GM06990 (cell line): ENCODE data around the gene TCF4.

Experiments
- DNase-seq: peaks from one replicate; pipeline ENCODE4 v3.0.0-alpha.2; 2011; ENCODE audit not compliant: insufficient read length; ENCODE audit errors: extremely low read depth
- H3K27me3 ChIP-seq: replicated peaks from 2 replicates; pipeline ENCODE4 v1.6.0; 2011; ENCODE audit warnings: low read length; ENCODE audit not compliant: control insufficient read depth, insufficient read depth
- H3K36me3 ChIP-seq: 2 replicates; pipeline ENCODE4 v1.5.1; 2011; ENCODE audit warnings: low read length; ENCODE audit not compliant: control insufficient read depth, insufficient read depth
- H3K4me3 ChIP-seq: replicated peaks from 2 replicates; pipeline ENCODE4 v1.5.1; 2011; ENCODE audit warnings: low read depth, mild to moderate bottlenecking, control low read depth, low read length
- TF ChIP-seq, protein P1 (sequence below): IDR thresholded peaks from 2 replicates; pipeline ENCODE4 v1.5.1; 2011; ENCODE audit warnings: low read length, control low read depth, mild to moderate bottlenecking, inconsistent platforms; ENCODE audit not compliant: insufficient read depth, poor library complexity, severe bottlenecking

TCF4 gene

DNA sequence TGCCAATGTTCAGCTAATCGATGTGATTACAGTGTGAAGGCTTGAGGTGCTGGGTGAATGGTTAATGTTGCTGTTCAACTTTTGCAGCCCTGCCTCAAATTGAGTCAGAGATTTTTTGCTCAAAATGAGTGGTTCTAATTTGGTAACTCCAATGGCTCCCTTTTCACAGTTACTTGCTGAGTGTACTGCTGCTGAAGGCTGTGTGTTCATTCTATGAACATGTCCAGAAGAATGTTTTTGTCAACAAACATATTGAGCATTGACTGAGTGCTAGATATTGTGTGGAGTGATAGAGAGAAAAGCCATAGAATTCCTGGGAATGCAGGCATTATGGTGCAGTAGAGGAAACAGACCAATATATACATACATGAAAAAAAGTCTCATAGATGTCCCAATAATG lies 39.0 kb upstream of the TCF4 start:
- H3K27me3 ChIP-seq: no peaks in the 10 kb centered on the region
- H3K4me3 ChIP-seq: no peak overlapping the region
- H3K36me3 ChIP-seq: no peaks in the 10 kb centered on the region
- DNase-seq: no peak
- TF ChIP-seq, protein P1, sequence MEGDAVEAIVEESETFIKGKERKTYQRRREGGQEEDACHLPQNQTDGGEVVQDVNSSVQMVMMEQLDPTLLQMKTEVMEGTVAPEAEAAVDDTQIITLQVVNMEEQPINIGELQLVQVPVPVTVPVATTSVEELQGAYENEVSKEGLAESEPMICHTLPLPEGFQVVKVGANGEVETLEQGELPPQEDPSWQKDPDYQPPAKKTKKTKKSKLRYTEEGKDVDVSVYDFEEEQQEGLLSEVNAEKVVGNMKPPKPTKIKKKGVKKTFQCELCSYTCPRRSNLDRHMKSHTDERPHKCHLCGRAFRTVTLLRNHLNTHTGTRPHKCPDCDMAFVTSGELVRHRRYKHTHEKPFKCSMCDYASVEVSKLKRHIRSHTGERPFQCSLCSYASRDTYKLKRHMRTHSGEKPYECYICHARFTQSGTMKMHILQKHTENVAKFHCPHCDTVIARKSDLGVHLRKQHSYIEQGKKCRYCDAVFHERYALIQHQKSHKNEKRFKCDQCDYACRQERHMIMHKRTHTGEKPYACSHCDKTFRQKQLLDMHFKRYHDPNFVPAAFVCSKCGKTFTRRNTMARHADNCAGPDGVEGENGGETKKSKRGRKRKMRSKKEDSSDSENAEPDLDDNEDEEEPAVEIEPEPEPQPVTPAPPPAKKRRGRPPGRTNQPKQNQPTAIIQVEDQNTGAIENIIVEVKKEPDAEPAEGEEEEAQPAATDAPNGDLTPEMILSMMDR: no peak

DNA sequence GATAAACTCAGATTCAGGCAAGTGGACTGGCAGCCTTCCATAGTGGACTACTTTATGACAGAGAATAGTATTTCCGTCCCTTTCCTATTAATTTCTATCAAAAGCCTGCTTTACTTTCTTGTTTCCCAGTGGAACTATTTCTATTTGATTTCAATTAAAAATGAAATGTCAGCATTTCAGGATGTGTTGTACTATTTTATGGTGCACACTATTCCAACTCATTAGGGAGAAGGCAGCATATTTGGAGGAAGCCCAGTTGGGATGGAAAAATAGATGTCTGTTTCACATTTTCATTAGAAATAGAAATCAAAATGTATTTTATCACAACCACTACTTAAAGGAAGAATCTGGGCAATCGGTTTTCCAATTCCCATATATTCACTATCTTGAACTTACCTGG lies 37.9 kb upstream of the TCF4 start:
- H3K36me3 ChIP-seq: no peaks in the 10 kb centered on the region
- H3K27me3 ChIP-seq: no peaks in the 10 kb centered on the region
- TF ChIP-seq, protein P1: no peak
- H3K4me3 ChIP-seq: no peak overlapping the region
- no peak for DNase-seq

DNA sequence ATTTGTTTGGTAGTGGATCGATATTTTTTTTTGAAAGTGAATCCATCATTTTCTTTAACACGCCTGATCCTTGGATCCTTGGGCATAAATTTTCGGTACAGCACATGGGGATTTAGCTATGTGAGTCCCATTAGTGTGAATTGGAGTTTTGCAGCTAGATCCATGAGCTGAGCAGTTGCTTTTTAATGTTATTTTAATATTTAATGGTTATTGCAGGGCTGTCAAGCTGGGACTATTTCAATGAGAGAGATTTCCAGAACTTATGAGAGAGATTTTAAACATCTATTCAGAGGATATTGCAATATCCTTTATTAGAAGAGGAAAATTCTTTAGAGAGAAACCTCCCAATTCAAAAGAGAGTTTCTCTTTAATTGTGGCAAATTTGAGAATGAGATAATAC lies 35.6 kb upstream of the TCF4 start:
- TF ChIP-seq, protein P1: no peak
- H3K36me3 ChIP-seq: no peaks in the 10 kb centered on the region
- no peak overlapping the region for H3K4me3 ChIP-seq
- no peak for DNase-seq
- H3K27me3 ChIP-seq: no peaks in the 10 kb centered on the region

DNA sequence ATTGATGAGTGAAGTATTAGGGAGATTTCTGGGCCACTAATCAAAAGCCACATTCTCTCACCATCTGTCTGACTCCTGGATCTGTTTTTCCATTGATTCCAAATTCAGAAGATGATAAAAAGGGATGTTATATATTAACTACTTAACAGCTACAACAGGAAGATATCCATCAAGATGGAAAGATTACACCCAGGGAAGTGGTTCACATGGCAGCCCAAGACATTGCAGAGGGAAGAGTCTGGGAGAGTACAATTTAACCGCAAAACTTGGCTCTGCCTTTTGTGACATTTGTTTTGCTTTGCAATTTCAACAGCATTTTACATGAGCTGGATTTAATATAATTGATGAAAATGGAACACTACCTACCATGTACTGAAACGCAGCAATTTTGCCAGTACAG lies 22.5 kb upstream of the TCF4 start:
- Histone ChIP-seq H3K27me3 (no peaks in the 10 kb centered on the region), H3K4me3 (no peak overlapping the region), H3K36me3 (no peaks in the 10 kb centered on the region)
- DNase-seq: no peak
- TF ChIP-seq, protein P1: no peak

DNA sequence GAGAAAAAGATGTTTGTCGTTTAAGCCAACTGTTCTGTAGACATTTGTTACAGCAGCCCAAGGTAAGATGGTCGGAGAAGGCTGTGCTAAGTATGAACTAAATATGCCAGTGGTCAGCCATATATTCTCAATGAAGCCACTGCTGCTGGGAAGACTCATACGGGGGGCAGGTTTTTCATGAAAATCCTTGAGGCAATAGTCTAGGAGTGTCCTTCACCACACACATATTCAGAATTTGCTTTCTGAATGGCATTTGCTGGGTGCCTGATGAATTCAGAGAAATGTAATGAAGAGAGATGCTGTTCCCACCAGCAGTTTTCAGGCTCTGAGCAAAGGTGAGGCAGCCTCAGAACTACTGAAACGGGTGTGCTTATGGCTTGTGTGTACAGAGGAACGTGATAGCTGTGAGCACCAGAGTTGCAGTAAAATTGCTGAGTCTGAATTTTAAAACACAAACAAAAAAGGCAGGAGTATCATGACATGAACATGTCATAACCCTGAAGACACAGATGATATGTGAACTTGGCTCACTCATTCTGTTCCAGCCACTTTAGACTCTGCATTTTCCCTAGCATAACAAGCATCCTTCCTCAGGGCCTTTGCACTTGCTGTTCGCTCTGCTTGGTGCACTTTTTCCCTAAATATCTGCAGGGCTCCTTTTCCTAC lies 21.3 kb upstream of the TCF4 start:
- Histone ChIP-seq H3K27me3 (no peaks in the 10 kb centered on the region), H3K36me3 (no peaks in the 10 kb centered on the region), H3K4me3 (no peak overlapping the region)
- DNase-seq: no peak
- TF ChIP-seq, protein P1: no peak

DNA sequence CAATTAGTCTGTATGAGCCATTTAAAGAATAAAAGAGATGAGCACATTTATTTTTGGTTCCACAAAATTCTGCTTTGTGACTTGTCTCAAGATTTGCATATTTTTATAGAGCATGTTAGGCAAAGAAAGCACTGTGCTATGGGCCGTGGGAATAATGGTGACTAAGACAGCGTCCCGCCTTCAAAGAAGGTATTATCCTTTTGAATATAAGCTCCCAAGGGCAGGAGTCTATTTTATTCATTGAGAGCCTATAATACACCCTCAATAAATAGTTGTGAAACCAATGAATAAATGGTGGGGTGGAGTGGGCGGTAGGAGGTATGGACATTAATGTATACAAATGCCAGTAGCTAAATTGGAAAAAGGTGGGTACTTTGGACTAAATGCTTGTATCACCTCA lies 20.5 kb upstream of the TCF4 start:
- Histone ChIP-seq H3K36me3 (no peaks in the 10 kb centered on the region), H3K4me3 (no peak overlapping the region), H3K27me3 (no peaks in the 10 kb centered on the region)
- no peak for DNase-seq
- TF ChIP-seq, protein P1: no peak
